Activated naive CD4-positive, alpha-beta T cell treated with anti-CD3 and anti-CD28 coated beads, Interleukin-2, amount 10 ng/mL, durations not matched to agents 7 days and 5 days (primary cell): ENCODE data around the gene PEX3.
"Not testable (repeated sequence)": the region's sequence is repeated elsewhere in the genome, so short reads cannot be mapped to it uniquely, and the experiment has no call there.

Source experiments
- CTCF ChIA-PET: fragments of 350-600 bp; sonication (Branson Sonifier 250); formaldehyde crosslinking; loops from one replicate; lab custom pipeline; 2021; ENCODE audit warnings: antibody characterized with exemption; lab: Charles Lee
- DNase-seq: peaks from one replicate; pipeline ENCODE4 v3.0.0-alpha.2; 2020
- H3K27ac Mint-ChIP-seq: one replicate; pipeline ENCODE4 v1.8.0; 2021; ENCODE audit warnings: mild to moderate bottlenecking, moderate library complexity, mixed read lengths
- H3K27me3 Mint-ChIP-seq: one replicate; pipeline ENCODE4 v1.8.0; 2021; ENCODE audit warnings: mild to moderate bottlenecking, mixed read lengths
- H3K36me3 Mint-ChIP-seq: one replicate; pipeline ENCODE4 v1.8.0; 2021; ENCODE audit warnings: mixed read lengths
- H3K4me1 Mint-ChIP-seq: one replicate; pipeline ENCODE4 v1.8.0; 2021; ENCODE audit warnings: mixed read lengths
- H3K4me3 Mint-ChIP-seq: one replicate; pipeline ENCODE4 v1.8.0; 2021; ENCODE audit warnings: mild to moderate bottlenecking, moderate library complexity, mixed read lengths
- H3K9me3 Mint-ChIP-seq: one replicate; pipeline ENCODE4 v1.8.0; 2021; ENCODE audit warnings: mixed read lengths

PEX3 gene

DNA sequence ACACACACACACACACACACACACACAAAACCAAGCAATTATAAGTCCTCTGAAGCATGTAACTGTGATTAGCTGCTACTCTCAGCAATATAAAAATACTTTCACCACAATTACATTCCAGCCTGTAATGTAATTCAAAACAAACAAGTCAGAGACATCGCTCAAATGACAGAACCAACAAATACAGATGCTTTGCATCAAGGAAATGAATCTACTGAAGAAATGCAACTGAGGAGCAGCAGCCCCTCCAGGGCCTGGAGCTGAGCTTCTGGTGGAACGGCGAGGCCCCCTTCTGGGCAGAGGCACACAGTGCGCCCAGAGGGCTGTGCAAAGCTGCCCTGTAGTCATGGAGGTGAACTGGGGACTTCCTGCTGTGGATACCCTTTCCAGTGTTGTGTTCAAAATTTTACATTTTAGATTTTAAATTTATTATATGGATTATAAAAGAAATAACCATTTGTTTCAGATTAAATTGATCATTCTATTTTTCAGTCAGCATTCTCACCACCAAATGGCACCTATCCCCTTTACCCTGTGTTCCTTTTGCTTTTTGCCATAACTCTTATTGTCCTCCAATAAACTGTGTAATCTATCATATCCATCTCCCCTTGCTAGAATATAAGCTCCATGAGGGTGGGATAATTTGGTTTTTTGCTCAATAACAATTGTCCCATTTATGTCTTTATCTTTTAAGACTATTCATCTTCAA is 23.3 kb upstream of the PEX3 start:
- H3K4me3 Mint-ChIP-seq, result no peak overlapping the region
- no peaks in the 10 kb centered on the region for H3K4me1 Mint-ChIP-seq
- H3K27me3 Mint-ChIP-seq, result no peaks in the 10 kb centered on the region
- CTCF ChIA-PET, result interaction anchor here (0.6 to 4.1 kb wide), 25 partner anchors 10 to 956 kb away, joined by 3 to 26 read pairs (median 3); no protein-coding TSS in a partner anchor
- peak; percentile 82 for DNase-seq
- H3K27ac Mint-ChIP-seq, result peak overlapping the region; percentile 53
- no peaks in the 10 kb centered on the region for H3K9me3 Mint-ChIP-seq
- peaks cover 6% of the 10 kb centered on the region for H3K36me3 Mint-ChIP-seq

DNA sequence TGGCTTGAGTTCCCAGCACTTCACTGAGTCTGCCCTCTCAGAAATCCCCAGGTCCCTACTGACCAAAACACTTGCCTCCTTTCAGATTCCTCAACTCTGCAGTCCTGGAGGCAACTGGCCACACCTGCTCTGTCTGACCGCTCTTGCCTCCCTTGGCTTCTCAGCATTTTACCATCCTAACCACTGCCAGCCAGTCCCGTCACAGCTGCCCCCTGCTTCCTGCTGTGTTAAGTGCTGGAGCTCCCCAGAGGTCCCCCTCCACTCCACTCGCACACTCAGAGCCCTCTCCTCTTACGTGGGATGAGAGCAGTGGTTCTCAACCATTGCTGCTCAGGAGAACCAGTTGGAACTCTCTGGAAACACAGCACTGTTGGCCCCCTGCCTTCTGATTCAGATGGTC is 20.6 kb upstream of the PEX3 start:
- H3K9me3 Mint-ChIP-seq, result no peaks in the 10 kb centered on the region
- CTCF ChIA-PET, result no interaction called here
- H3K4me1 Mint-ChIP-seq, result no peaks in the 10 kb centered on the region
- H3K27me3 Mint-ChIP-seq, result no peaks in the 10 kb centered on the region
- DNase-seq, result no peak
- H3K4me3 Mint-ChIP-seq, result no peak overlapping the region
- no peak overlapping the region for H3K27ac Mint-ChIP-seq
- H3K36me3 Mint-ChIP-seq, result peaks cover 4% of the 10 kb centered on the region

GRCh38 chr6:143431226-143431625 is 19.4 kb upstream of the PEX3 start:
- Mint-ChIP-seq H3K4me1 (no peaks in the 10 kb centered on the region), H3K9me3 (no peaks in the 10 kb centered on the region), H3K4me3 (no peak overlapping the region), H3K36me3 (peaks cover 7% of the 10 kb centered on the region), H3K27me3 (no peaks in the 10 kb centered on the region), H3K27ac (no peak overlapping the region)
- no peak for DNase-seq
- CTCF ChIA-PET, result interaction anchor here (0.8 to 1.4 kb wide), 2 partner anchors 19 to 956 kb away, joined by 3 read pairs; no protein-coding TSS in a partner anchor

GRCh38 chr6:143432588-143432987 is 18.0 kb upstream of the PEX3 start:
- no peaks in the 10 kb centered on the region for H3K9me3 Mint-ChIP-seq
- CTCF ChIA-PET, result interaction anchor here (1.5 kb wide), 1 partner anchor 958 kb away, joined by 3 read pairs; no protein-coding TSS in a partner anchor
- peaks cover 11% of the 10 kb centered on the region for H3K36me3 Mint-ChIP-seq
- DNase-seq, result no peak
- H3K4me3 Mint-ChIP-seq, result no peak overlapping the region
- no peak overlapping the region for H3K27ac Mint-ChIP-seq
- H3K27me3 Mint-ChIP-seq, result no peaks in the 10 kb centered on the region
- no peaks in the 10 kb centered on the region for H3K4me1 Mint-ChIP-seq

GRCh38 chr6:143441010-143441409 is 9.6 kb upstream of the PEX3 start:
- H3K4me3 Mint-ChIP-seq, result no peak overlapping the region
- peaks cover 46% of the 10 kb centered on the region for H3K36me3 Mint-ChIP-seq
- H3K4me1 Mint-ChIP-seq, result peaks cover 14% of the 10 kb centered on the region
- CTCF ChIA-PET, result no interaction called here
- H3K9me3 Mint-ChIP-seq, result peaks cover 2% of the 10 kb centered on the region
- H3K27ac Mint-ChIP-seq, result no peak overlapping the region
- DNase-seq, result no peak
- H3K27me3 Mint-ChIP-seq, result no peaks in the 10 kb centered on the region

- CTCF ChIA-PET, result interaction anchor here (0.6 to 1.1 kb wide), 3 partner anchors 14 to 873 kb away, joined by 3 to 5 read pairs (median 3); partner anchors contain the start of gene FUCA2
- Mint-ChIP-seq H3K36me3 (peaks cover 41% of the 10 kb centered on the region), H3K4me1 (peaks cover 14% of the 10 kb centered on the region), H3K4me3 (no peak overlapping the region), H3K9me3 (peaks cover 2% of the 10 kb centered on the region), H3K27me3 (no peaks in the 10 kb centered on the region), H3K27ac (peak overlapping the region; percentile 83)
- DNase-seq, result no peak
These were observed 8.7 kb upstream of the PEX3 start for GRCh38 chr6:143441680-143442545.

GRCh38 chr6:143443096-143443495 is 7.5 kb upstream of the PEX3 start:
- peaks cover 18% of the 10 kb centered on the region for H3K4me1 Mint-ChIP-seq
- H3K36me3 Mint-ChIP-seq, result peaks cover 39% of the 10 kb centered on the region
- no peaks in the 10 kb centered on the region for H3K27me3 Mint-ChIP-seq
- no peak overlapping the region for H3K4me3 Mint-ChIP-seq
- H3K9me3 Mint-ChIP-seq, result peaks cover 4% of the 10 kb centered on the region
- CTCF ChIA-PET, result no interaction called here
- H3K27ac Mint-ChIP-seq, result no peak overlapping the region
- no peak for DNase-seq

- CTCF ChIA-PET, H3K9me3 Mint-ChIP-seq, DNase-seq, H3K27me3 Mint-ChIP-seq, H3K27ac Mint-ChIP-seq, H3K4me3 Mint-ChIP-seq: not testable (repeated sequence)
- Mint-ChIP-seq H3K36me3 (peaks cover 12% of the 10 kb centered on the region), H3K4me1 (peaks cover 34% of the 10 kb centered on the region)
These were observed 2.7 kb upstream of the PEX3 start for GRCh38 chr6:143447865-143448264.

DNA sequence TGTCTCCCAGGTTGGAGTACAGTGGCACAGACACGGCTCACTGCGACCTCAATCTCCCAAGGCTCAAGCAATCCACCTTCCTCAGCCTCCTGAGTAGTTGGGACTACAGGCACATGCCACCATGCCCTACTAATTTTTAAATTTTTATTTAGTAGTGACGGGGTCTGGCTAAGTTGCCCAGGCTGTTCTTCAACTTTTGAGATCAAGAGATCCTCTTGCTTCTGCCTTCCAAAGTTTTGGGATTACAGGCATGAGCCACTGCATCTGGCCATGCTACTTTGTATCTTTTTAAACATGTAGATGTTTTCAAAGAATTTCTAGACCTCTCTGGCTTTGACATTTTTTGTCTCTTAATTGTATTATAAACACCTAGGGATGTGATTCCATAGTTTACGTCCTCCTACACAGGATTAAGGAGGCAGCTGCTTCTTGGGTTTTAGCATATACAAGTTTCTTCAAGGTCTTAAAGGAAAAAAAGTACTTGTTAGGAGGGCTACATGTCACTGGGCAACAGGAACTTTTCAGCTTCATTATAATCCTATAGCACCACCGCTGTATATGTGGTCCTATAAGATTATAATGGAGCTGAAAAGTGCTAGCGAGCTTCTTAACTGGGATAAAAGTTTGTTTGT is 1.4 kb upstream of the PEX3 start:
- Mint-ChIP-seq H3K36me3 (peaks cover 6% of the 10 kb centered on the region), H3K4me3 (peak overlapping the region; percentile 99), H3K4me1 (peaks cover 40% of the 10 kb centered on the region), H3K27me3 (peaks cover 6% of the 10 kb centered on the region), H3K27ac (peak overlapping the region; percentile 99), H3K9me3 (peaks cover 2% of the 10 kb centered on the region)
- CTCF ChIA-PET, result interaction anchor here (1.3 kb wide), 1 partner anchor 22 kb away, joined by 3 read pairs; no protein-coding TSS in a partner anchor
- DNase-seq, result no peak

DNA sequence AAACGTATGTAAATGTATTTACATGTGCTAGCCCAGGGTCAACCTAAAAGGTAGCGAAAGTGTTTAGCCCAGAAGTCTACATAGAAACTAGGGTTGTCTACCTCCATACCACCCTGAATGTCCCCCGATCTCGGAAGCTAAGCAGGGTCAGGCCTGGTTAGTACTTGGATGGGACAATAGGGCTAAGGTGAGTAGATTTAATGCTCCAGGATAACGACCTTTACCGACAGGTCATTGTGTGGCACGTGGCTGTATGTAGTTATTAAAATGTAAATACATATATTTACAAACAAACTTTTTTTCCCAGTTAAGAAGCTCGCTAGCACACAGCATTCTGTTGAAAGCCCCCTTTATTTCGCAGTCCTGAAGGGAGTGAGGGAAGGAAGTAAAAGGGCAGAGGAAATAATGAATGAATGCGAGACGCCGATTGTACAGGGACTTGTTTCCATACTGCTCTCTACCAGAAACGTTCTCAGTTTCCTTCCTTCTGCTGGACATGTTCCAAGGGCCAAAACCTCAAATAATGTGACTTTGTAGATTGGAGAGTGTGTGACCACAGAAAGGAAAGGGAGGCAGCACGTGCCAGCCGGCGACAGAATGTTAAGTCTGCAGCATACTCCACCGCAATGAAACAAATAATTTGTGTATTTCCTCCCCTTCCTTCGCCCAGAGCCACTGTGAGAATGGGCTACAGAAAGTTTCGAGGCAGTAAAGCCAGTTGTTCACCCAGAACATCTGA is 722 bp upstream of the PEX3 start:
- CTCF ChIA-PET, result interaction anchor here (1.3 kb wide), 1 partner anchor 22 kb away, joined by 3 read pairs; no protein-coding TSS in a partner anchor
- Mint-ChIP-seq H3K27ac (peak overlapping the region; percentile 99), H3K4me1 (peaks cover 44% of the 10 kb centered on the region)

DNA sequence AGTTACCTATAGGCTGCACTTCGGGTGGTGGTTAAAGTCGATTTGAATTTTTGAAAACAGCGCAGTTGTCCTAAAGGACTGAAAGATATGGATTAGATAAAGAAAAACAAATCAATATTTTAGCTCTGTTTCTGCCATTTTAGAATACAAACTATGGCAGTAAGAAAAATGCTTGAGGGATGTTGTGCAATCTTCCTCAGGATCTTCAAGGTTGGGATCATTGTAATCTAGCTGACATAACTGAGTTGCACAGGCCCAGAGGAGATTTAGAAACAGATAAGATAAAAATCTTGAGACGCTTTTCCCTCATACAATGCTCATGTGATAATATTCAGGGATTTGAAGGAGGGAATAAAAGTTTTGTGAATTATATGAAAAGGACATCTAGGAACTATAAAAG is 926 bp downstream of the PEX3 start:
- CTCF ChIA-PET, result no interaction called here
- peaks cover 10% of the 10 kb centered on the region for H3K36me3 Mint-ChIP-seq
- H3K27ac Mint-ChIP-seq, result peak overlapping the region; percentile 99
- H3K27me3 Mint-ChIP-seq, result peaks cover 6% of the 10 kb centered on the region
- H3K4me3 Mint-ChIP-seq, result peak overlapping the region; percentile 99
- H3K4me1 Mint-ChIP-seq, result peaks cover 44% of the 10 kb centered on the region
- peaks cover 2% of the 10 kb centered on the region for H3K9me3 Mint-ChIP-seq
- no peak for DNase-seq

More for the DNA sequence above, 722 bp upstream of the PEX3 start:
- peaks cover 2% of the 10 kb centered on the region for H3K9me3 Mint-ChIP-seq
- DNase-seq, result peak; percentile 28
- peaks cover 6% of the 10 kb centered on the region for H3K27me3 Mint-ChIP-seq
- peak overlapping the region; percentile 99 for H3K4me3 Mint-ChIP-seq
- peaks cover 5% of the 10 kb centered on the region for H3K36me3 Mint-ChIP-seq

DNA sequence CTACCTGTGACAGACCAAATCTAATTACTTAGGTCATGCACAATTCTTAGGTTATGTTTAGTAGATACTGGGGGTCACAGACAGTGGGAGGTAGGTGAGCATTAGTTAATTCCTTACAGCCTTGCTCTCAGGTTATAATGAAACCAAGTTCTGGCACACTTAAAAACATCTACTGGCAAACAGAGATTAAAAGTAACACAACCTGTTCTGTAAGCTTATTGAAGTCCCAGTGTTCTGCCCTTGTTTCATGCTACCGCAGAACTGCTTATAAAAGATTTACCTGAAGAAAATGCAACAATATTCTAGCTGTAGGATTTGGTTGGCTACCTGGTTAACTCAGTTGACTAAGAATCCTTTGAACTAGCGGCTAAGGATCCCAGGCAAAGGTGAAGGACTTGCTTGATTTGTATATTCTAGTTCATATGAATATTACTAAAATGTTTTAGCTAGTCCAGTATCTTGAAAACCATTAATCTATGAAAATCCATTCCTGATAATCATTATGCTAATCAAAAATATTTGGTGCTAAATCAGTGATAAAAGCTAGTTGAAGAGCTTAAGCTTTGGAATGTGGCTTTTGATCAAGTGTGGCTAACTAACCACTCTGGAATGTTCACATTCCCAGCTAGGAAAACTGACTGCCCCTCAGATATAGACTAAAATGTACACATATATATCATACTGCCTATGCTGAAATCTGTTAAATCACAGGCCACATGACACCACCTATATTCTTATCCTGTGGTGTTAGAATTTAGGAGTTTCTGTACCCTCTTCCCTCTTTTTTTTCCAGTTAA is 7.2 kb downstream of the PEX3 start:
- Mint-ChIP-seq H3K9me3 (no peaks in the 10 kb centered on the region), H3K4me3 (no peak overlapping the region), H3K36me3 (peaks cover 20% of the 10 kb centered on the region), H3K27ac (no peak overlapping the region), H3K4me1 (peaks cover 11% of the 10 kb centered on the region), H3K27me3 (no peaks in the 10 kb centered on the region)
- CTCF ChIA-PET, result no interaction called here
- DNase-seq, result no peak

DNA sequence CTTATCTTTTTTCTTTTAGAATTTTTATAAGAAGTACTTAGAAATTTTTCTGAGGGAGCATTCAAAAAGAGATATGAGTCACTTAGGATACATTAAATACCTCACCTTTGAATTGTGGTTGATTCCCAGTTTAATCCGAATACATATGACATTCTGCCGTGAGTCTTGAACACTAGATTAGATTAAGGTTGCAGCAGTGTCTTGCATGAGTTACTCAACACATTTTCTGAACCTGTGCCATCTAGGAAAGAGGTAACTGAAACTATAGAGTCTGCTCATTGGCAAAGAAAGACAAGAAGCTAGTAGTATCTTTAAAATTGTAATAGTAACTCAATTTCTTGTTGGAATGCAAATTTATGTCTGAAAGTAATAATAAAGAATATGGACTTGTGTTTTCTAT is 14.9 kb downstream of the PEX3 start:
- Mint-ChIP-seq H3K27me3 (no peaks in the 10 kb centered on the region), H3K4me3 (no peak overlapping the region), H3K9me3 (peaks cover 2% of the 10 kb centered on the region), H3K27ac (no peak overlapping the region), H3K36me3 (peaks cover 14% of the 10 kb centered on the region), H3K4me1 (no peaks in the 10 kb centered on the region)
- CTCF ChIA-PET, result no interaction called here
- no peak for DNase-seq
